Measurements from ENCODE around the gene IL12RB1.

The IL12RB1 gene

DNA sequence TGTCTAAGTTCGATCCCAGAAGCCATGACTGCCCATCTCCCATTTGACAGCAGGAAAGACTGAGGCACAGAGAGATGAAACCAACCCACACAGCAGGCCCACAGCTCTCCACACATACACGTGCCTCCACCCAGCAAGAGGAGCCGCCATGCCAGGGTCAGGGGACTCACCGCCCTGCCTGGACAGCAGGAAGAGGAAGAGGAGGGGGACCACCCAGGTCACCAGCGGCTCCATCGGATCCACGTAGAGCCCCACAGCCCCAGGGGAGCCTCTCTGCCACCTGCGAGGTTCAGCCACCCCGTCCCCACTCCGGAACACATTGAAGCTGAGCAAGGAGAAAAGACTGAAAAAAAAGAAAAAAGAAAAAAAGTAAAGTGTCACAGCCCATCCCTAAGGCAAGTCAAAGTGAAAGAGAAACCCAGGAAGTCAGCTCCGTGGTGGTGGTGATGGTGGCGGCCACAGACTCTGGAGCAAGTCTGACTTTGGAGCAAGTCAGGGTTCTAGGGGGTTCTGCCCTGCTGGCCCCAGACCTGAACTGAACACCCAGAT is at the start of gene IL12RB1:
Gene IL12RB1, minus strand, starts transcription at position 345 of the 549 bp plus-strand sequence. Its CDS starts 111 bp downstream, at position 234.
- peak; percentile 73 for DNase-seq

DNA sequence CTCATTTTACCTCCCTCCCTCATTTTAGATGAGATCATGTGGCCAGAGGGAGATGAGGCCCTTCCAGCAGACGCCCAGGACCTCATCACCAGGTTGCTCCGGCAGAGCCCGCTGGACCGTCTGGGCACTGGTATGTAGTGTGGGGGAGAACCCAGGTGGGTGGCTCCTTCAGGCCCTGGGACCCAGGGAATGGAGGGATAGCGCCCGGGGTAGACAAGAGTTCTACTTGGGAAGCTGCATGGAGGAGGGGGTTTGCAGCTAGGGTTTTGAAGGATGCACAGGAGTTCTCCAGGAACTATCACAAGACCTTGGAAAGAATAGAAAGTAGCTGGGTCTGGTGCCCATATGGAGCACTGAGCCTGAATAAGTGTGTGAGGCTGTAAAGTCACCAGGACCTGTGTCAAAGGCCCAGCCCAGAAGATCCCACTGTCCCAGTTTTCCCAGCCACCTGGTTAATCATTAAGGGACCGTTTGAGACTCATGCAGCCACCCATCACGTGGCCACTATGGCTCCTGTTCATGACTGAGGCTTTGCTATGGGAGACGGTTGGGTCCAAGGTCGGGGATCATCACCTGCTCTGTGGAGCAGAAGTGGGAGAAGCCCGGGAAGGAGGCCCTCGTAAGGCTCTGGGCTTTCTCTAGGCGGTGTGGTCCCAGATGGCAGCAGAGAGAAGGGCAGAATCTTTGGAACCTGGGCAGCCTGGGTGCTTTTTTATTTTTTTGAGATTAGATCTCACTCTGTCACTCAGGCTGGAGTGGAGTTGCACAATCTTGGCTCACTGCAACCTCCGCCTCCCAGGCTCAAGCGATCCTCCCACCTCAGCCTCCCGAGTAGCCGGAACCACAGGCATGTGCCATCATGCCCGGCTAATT is 49.2 kb upstream of the IL12RB1 start:
- DNase-seq: no peak

DNA sequence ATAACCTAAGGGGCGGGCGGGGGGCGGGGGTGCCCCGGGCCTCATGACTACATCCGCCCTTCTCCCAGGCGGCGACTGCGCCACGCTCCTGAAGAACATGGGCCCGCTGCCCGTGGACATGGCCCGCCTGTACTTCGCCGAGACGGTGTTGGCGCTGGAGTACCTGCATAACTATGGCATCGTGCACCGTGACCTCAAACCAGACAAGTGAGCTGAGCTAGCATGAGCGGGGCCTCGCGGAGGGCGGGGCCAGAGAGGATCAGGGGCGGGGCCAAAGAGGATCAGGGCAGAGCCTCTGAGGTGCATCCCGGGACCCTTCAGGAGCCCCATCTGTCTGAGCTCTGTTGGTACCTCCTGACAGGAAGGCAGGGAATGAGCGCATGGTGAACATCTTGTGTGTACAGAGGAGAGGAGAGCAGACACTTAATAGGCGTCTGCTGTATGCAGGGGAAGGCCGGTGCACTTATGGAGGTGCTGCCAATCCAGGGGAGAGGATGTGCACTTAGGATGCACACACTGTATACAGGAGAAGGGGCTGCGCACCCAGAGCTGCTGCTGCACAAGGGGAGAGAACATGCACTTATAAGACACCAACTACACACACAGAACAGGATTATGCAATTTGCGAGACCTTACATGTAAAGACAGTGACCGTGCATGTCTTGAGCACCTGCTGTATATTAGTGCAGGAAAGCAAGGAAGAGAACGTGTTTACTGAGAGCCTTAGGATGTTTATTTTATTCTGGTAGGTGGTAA is 45.3 kb upstream of the IL12RB1 start:
- peak; percentile 35 for DNase-seq

DNA sequence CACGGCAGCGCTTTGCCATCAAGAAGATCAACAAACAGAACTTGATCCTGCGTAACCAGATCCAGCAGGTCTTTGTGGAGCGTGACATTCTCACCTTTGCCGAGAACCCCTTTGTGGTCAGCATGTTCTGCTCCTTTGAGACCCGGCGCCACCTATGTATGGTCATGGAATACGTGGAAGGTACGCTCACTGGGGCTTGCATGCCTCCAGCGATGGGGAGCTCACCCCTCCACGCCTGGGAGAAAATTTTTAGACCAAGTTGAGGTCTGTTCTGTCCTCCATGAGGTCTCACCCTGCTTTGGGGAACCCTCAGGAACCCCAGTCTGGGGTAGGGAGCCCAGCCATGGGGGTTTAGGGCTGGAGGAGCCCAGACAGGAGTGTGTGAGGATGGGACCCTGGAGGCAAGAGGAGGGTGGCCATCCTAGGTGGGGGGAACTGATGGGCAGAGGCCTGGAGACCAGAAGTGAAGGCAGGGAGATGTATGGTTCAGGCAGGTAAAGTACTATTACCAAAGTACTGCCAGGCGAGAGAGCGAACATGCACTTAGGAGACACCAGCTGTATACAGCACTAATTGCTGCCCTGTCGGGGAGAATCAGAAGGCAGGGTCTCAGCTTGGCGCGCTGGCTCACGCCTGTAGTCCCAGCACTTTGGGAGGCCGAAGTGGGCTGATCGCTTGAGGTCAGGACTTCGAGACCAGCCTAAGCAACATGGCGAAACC is 43.9 kb upstream of the IL12RB1 start:
- DNase-seq: no peak

DNA sequence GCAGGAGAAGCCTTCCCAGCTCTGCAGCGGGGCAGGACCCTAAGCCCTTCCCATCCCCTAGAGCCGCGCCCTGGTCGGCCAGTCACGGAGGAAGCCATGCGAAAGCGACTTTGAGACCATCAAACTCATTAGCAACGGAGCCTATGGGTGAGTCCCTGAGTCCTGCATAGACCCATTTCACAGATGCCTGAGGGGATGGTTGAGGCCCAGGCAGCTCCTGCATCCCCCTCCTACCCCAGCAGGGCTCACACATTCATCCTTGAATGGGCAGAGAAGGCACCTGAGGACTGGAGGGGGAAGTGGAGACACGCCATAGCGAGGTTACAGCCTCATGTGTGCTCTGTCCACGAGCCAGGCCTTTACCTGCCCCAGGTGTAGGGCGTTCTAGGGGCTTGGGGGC is 42.1 kb upstream of the IL12RB1 start:
- DNase-seq: no peak

DNA sequence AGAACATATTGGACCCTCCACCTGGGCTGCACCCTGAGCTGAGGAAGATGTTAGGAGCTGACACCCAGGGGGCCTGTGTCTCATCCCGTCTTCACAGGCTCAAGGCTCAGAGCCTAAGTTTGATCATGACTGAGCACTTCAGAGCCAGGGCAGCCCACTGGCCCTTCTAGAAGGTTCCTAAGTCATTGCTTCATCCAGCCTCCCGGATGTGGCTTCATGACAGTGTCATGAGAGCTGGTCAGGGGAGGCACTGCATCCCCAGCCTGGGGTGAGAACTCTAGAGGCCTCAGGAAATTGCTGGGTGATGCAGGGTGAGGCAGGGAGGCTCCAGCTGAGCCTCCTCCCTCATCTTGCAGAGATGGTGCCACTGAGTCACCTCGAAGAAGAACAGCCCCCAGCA is 41.3 kb upstream of the IL12RB1 start:
- no peak for DNase-seq

DNA sequence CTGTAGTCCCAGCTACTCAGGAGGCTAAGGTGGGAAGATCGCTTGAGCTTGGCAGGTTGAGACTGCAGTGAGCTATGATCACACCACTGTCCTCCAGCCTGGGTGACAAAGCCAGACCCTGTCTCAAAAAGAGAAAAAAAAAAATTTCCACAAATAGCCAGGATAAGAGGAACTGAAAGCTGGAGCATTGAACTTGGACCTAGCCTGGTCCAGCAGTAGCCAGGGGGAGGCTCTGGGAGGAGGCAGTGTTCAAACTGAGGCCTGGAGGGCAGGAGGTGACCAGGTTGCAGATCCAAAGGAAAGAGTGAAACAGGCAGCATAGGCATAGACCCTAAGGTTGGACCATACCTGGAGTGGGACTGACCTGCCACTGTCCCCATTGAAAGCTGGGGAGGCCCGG is 39.4 kb upstream of the IL12RB1 start:
- no peak for DNase-seq

DNA sequence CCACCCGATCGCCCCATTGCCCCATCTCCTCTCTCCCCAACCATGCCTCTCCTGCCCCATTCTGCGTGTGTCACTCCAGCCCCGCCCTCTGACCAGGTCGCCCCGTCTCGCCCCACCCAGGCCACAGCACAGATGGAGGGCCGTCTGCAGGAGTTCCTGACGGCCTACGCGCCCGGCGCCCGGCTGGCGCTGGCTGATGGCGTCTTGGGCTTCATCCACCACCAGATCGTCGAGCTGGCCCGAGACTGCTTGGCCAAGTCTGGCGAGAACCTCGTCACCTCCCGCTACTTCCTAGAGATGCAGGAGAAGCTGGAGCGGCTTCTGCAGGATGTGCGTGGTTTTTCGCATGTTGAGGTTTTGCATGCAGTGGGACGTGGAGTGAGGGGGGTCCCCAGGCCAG is 37.1 kb upstream of the IL12RB1 start:
- no peak for DNase-seq

DNA sequence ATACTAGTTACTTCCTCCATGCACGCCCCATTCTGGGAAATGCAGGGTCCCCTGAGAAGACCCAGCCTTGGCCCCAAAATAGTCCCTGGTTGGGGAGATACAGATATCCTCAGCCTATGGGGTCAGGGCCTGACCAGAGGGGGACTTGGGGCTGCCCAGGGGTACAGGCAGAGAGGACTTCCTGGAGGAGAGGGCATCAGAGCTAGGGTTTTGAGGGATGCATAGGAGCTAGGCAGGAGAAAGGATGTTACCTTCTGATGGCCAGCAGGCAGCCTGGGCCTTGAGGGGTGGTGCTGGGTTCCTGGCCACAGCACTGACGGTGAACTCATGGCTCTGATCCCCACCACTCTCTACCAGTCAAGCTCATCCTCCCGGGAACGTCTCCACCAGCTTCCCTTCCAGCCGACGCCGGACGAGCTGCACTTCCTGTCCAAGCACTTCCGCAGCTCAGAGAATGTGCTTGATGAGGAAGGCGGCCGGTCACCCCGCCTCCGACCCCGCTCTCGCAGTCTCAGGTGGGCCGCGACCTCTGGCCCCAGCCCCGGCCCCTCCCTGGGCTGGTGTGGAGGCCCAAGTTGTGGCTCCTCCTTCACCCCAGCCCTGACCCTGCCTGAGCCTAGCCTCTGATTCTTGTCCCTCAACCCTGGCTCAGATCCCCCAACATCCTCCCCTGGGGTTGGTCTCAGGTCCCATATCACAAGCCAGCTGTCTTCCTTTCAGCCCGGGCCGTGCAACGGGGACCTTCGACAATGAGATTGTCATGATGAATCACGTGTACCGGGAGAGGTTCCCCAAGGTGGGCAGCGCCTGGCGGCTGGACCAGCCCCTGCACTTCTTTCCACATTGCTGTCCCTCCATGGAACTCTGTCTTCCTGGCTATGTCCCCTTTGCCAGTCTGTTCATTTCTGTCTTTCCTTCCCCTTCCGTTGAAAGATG is 36.4 kb upstream of the IL12RB1 start:
- DNase-seq: no peak

DNA sequence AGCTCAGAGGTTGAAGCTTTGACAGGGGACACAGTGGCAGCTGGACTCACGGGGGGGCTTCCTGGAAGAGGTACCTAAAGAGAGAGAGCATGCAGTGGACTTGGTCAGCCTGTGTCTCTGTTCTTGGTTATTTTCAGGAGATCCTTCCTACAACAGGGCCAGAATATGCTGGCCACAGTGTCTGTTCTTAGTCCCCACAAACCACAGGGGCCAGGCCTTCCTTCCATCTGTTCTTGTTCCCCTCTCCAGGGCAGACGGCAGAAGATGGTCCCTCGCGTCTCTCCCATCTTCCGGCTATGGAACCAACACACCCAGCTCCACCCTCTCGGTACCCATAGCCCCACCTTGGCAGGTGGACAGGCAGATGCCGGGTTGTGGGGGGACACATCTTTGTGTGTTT is 35.7 kb upstream of the IL12RB1 start:
- no peak for DNase-seq

DNA sequence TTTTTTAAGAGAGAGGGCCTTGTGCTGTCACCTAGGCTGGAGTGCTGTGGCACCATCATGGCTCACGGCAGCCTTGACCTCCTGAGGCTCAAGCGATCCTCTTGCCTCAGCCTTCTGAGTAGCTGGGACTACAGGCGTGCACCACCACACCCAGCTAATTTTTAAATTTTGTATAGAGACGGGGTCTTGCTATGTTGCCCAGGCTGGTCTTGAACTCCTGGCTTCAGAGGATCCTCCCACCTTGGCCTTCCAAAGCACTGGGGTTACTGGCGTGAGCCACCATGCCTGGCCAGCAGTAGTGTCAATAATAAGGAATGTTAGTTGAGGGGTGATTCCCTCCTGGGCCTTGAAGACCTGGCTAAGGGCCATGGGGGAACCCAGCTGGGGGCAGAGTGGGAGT is 34.4 kb upstream of the IL12RB1 start:
- no peak for DNase-seq

DNA sequence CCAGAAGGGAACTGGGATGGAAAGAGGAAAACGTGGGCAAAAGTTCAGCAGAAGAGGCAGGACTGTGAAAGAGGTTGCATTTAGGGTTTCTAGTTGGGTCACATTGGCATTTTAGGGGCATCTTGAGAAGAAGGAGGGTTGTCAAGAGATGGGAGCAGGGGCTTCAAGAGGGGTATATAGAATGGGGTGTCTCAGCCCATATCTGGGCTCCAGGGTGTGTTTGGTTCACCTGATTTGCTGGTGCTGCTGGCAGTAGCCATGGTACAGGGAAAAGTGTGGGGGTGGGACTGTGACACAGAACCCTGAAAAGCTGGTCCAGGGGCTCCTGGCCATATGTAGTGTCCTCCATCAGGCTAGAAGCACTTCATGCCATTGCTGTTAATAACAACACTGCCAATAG is 33.4 kb upstream of the IL12RB1 start:
- DNase-seq: no peak

DNA sequence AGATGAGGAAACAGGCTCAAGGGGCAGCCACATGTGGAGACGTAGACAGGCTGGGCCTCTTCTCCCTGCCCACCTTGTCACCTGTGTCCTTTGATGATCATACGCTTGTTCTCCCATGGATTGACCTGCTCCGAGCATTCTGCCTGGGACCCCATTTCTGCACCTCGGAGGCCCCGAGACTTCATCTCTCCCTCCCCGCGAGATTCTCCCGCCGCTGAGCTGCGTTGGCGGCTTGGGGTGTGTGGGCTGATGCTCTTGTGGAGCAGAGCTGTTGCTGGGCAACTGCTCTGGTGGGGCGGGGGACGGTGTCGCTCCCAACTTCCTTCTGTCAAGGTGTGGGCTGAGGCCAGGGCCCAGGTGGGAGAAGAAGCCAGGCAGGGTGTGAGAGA is 33.0 kb upstream of the IL12RB1 start:
- peak; percentile 70 for DNase-seq

DNA sequence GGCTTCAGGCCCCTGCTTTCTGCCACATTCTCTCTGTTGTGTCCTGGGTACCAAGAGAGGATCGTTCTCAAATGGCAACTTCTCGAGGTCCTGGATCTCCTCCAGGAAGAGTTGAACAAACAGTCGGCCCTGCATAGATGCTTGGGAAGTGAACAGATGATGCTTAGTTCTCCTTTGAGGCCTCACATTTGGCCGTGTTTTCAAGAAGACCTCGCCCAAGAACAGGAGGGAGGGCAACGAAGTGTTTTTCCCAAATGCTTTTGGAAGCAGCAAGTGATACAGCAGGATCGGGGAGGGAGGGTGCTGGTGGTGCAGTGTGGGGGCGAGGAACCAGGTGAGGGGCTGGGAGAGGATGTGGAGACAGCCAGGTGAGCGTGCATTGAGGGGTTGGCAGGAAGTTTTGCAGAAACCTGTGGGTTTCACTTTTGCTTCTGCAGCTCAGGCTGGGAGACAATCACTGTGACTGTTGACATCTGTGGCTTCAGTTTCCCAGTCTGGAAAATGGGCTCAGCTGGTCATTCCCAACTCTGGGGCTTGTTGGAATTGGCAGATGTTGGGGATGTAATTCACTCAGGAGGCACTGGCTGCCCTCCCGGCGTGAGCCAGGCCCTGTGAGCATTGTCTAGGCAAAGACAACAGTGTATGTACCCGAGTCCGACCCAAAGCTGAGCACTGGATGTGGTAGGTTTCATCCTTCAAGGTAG is 32.4 kb upstream of the IL12RB1 start:
- peak; percentile 50 for DNase-seq

DNA sequence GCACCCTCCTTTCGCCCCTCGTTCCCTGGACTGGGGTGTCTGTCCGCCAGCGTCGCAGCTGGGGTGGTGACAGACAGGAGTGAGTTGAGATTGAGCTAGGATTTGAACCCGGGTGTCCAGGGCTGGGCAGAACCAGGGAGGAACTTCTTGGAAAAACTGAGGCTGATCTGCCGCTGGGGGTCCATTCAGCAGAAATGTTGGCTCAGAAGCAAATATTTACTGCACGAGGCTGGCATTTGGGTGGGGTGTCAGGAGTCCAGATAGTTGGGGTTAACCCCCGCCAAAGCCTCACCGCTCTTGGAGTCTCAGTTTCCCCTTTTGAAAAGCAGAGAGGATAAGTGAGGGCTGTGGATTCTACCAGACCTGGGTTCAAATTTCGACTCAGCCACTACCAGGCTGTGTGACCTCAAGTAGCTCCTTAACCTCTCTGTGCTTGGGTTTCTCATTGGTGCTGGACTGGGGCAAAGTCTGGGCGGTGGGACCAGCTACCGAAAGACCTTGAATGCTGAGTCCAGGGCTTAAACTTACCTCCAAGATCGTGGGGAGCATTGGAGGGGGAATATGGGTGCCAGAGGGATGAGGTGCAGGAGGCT is 31.8 kb upstream of the IL12RB1 start:
- no peak for DNase-seq

DNA sequence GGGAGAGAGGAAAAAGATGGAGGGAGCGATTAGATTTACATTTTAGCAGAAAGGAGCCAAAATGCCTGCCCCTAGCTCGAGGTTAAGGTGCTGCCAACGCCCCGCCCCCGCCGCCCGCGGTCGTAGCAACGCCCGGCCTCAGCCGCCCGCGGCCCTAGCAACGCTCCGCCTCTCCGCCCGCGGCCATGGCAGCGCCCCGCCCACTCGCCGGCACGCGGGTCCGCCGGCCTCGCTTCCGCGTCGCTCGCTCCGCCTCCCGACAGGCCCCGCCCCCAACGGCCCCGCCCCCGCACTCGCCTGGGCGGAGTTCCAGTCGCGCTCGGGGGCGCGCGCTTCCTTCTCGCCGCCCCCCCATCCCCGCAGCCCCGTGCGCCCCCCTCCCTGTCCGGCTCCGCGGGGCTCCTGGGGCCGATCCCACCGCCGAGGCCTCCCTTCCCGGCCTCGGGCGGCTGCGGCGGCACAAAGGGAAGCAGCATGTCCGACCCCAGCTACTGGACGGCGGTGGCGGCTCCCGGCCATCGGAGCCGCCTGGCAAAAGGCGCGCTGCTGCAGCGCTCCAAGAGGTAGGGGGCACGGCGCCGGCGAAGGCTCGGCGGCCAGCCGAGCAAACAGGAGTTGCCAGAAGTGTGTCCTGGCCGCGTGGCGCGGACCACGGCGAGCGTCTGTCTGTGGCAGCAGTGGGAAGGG is 31.1 kb upstream of the IL12RB1 start:
- peak; percentile 96 for DNase-seq

DNA sequence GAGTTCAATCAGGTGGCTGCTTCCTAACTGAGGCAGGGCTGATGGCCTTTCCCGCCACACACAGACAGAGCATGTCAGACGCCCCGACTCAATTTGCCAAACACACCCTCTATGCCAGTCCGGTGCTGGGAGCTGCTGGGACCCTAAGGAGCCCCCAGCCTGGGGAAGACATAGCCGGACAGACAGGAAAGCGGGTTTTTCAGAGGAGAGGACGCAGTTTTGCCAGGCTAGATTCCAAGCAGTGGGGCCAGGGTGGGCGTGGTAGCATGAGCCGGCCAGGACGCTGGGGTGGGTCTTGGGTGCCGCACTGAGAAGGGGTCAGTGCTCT is 30.6 kb upstream of the IL12RB1 start:
- DNase-seq: no peak

DNA sequence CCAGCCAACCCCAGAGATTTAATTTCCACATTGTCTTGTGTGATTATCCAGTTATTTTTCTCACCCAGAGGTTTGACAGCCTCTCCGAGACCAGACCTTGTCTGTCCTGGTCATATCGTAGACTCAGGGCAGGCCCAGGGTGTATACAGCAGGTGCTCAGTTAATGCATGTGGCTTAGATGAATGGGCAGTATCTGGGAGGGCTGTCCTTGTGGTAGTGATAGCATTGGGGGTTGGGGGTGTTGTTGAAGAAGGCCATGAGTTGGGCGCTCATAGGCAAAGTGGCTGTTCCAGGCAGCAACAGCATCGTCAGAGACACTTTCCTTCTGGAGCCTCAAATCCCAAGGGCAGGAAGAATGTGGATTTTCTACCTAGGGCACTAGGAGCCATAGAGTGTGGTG is 27.7 kb upstream of the IL12RB1 start:
- DNase-seq: no peak

DNA sequence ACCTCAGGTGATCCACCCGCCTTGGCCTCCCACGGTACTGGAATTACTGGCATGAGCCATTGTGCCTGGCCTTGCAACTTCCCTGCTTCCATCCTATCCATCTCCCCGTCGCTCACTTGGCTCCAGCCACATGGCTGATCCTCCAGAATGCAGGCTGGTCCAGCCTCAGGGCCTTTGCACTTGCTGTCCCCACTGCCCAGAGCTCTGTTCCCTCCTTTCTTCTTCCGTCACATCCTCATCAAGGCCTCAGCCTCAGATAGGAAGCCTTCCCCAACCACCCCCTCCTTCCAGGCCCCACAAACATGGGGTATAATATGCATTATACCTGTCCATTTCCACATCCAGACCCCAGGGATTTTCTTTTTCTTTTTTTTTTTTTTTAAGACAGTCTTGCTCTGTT is 27.1 kb upstream of the IL12RB1 start:
- no peak for DNase-seq

DNA sequence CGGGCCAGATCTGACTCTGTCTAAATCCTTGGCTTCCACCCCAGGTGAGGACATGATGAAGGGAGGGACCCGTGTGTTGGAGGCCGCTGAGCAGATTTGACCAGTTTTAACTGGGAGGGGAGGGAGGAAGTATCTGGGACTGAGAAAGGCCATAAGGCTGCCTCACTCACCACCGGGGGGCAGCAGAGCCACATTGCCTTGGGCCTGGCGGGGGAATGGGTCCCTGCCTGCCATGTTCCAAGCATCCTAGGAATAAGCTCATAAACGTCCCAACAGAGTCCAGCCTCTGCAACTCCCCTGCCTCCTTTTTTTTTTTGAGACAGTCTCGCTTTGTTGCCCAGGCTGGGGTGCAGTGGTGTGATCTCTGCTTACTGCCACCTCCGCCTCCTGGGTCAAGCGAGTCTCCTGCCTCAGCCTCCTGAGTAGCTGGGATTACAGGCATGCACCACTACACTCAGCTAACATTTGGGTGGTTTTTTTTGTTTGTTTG is 26.3 kb upstream of the IL12RB1 start:
- DNase-seq: peak; percentile 90

Measured in stimulated activated CD4-positive, alpha-beta T cell treated with anti-CD3 and anti-CD28 coated beads, Interleukin-15, amount 100 ng/mL, for 24 hours (primary cell).